ENCODE measurements around the gene SLC6A2.
"Not testable (repeated sequence)": the region's sequence is repeated elsewhere in the genome, so short reads cannot be mapped to it uniquely, and the experiment has no call there.

SLC6A2 gene

DNA sequence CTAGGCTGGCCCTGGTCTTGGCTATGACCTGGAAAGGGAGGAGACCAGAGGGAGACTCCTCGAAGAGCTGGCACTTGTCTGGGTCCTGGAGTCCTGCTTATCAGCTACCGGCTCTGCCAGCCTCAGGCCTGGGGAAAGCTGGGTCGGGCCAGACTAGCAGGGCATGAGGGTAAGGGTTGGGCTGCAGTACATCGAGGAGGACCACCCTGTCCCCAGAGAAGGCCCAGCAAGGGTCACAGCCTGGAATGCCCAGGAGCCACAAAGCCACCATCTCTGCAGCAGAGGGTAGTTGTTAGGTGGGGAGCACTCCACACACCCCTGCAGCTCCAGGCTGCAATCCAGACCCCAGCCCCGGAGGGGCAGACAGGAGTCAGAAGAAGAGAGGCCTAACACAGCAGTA, 54.0 kb downstream of the SLC6A2 start:
- DNase-seq, result no peak

- no peak for DNase-seq
Observed at GRCh38 chr16:55710466-55710865, 54.7 kb downstream of the SLC6A2 start.

- DNase-seq, result peak in 43 of 58 donors; percentile 6 to 77 (median 29)
Observed at GRCh38 chr16:55711959-55712876, 56.4 kb downstream of the SLC6A2 start.

- DNase-seq, result no peak
Observed at GRCh38 chr16:55713103-55713502, 57.3 kb downstream of the SLC6A2 start.

- no peak for DNase-seq
Observed at GRCh38 chr16:55717326-55717725, 61.5 kb downstream of the SLC6A2 start.

DNA sequence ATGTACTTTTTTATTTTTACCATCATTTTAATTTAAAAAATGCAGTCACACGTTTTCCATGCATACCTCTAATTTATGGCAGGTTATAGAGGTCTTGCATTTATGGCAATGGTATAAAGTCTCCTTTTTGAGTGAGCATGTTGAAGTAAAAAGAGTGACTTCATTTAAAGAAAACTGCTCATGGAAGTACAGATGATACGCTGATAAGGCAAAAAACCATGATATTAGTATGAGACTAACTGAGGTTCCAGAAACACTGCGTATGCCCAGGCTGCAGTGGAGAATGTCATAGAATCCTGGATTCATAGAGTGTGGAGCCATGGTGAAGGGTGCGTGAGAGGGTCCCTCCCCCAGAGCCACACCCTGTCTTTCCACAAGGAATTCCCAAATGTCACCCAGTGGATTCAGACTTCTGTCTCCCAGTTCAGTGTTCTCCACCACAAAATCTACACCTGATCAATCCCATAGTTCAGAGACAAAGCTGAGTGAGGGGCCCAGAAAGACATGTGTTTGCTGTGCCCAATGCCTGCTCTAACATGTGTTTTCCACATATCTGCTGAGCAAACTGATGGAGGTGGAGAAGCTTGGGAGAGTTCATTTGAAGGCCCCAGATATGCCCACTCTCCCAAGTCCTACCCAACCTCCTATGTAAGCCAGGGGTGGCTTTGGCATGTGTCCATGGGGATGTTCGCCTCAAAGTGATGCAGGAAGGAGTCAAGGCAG, 69.4 kb downstream of the SLC6A2 start:
- DNase-seq, result no peak

DNA sequence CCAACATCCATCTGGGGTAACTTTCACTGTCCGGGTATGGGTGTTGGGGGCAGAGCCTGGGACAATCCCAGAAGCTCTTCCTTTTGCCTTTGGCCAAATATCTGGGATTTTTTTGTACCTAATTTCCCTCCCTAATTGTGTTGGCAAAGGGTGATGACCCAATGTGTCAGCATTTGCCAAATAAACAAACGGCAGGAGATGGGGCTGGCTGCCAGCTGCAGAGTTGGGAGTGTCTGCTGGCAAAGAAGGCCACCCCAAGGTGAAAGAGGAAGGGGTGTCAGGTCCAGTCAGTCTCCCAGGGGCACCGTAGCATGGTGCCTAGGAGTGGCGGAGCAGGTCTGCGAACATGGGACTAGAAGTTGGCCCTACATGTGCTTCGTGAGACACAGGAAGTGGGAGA, 73.0 kb downstream of the SLC6A2 start:
- no peak for DNase-seq

GRCh38 chr16:55730115-55730514, 74.3 kb downstream of the SLC6A2 start:
- no peak for DNase-seq

DNA sequence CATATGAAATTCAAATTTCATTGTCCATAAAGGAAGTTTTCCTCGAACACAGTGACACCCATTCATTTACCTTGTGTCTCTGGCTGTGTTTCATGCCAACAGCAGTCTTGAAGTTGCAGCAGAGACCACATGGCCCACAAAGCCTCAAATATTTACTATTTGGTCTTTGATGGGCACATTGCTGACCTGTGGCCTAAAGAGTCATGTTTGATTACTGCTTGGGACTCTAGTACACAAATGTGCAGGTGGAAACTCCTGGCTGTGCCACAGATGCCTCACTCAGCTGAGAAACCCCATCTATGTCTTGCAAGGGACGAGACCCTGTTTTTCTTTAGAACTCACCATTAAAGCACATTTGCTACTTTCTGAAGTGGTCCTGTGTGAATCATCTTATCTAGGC, 76.7 kb downstream of the SLC6A2 start:
- no peak for DNase-seq

DNA sequence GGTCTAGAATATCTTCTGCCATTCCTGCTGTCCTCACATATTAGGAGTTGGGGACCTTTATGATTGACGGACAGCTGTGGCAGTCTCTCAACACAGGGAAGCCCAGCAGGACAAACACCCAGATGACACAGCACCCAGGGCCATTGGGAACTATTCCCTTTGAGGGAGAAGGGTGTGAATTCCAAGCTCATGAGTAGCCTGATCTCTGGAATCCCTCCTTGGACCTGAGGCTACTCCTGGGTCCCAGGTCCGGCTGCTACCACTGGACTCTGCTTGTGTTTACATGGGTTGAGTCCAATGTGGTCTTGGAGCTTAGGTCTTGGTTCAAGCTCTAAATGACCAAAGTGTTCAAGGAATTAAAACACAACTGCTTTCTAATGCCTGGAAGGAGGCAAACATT, 78.9 kb downstream of the SLC6A2 start:
- no peak for DNase-seq

- no peak for DNase-seq
Observed at GRCh38 chr16:55735120-55735781, 79.5 kb downstream of the SLC6A2 start.

DNA sequence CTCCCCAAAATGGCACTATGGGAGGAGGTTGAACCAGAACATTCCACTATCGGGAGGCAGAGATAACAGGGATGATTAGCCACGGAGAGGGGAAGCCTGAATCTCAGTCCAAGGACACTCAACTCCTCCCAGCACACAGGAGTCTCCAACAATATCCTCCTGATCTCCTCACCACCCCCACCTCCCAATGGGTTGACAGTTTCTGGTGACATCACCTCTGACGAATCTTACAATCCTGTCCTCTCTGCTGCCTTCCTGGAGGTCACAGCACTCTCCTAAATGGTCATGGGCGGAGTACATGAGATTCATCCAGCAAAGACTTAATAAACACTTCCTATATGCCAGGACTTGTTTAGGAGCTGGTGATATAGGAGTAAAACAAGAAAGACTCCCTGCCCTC, 80.9 kb downstream of the SLC6A2 start:
- DNase-seq, result no peak

GRCh38 chr16:55737318-55737717, 81.5 kb downstream of the SLC6A2 start:
- DNase-seq, result no peak

DNA sequence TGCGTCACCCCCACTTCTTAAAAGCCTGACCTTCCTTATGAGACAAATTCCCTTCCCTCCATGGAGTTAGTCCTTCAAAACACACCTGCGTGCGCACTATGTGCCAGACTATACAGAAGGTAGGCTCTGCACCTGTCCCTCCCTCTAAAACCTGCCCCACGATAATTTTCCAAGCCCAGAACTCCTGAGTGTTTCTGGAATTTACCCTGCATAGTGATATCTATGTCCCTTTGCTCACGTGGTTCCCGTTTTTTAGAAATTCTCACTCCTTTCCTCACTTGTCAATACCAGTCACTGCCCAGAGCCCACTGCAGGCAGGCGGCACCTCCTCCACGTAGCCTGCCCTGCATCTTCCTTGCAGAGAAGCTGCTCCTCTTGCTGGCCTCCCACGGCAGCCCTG, 82.2 kb downstream of the SLC6A2 start:
- no peak for DNase-seq

GRCh38 chr16:55746081-55746480, 90.3 kb downstream of the SLC6A2 start:
- peak in 1 of 58 donors; percentile 1 for DNase-seq

- DNase-seq, result no peak
Observed at GRCh38 chr16:55747785-55748184, 92.0 kb downstream of the SLC6A2 start.

- not testable (repeated sequence) for DNase-seq
Observed at GRCh38 chr16:55752465-55753144, 96.8 kb downstream of the SLC6A2 start.

GRCh38 chr16:55753145-55753631, 97.4 kb downstream of the SLC6A2 start:
- DNase-seq, result not testable (repeated sequence)

Data from anterior cingulate cortex (tissue), 58 donors.